ENCODE measurements around the gene IER3. TPM values are rescaled to one million over a fixed set of nuclear protein-coding genes. Genes with fewer than 3 reads are reported as not detected.
A peak's percentile ranks its signal among the peaks of the same experiment; 100 is the strongest.

The IER3 gene
- total and polyA plus RNA-seq, 2 of the 13 experiments (the other 11 are each of a cell fraction or from before 2014, with no cell fraction given) = 51.1 to 131 TPM

- TF ChIP-seq NFAT5 (CRISPR knock-in tag; IDR thresholded peaks at IDR 0.05) = no peak
- no peak for TF ChIP-seq SP4 (CRISPR knock-in tag; IDR thresholded peaks at IDR 0.05)
- TF ChIP-seq ZNF317 (CRISPR knock-in tag; IDR thresholded peaks at IDR 0.05) = no peak
- no peak for TF ChIP-seq ZNF205 (CRISPR knock-in tag; IDR thresholded peaks at IDR 0.05)
- no peak for TF ChIP-seq CAMTA2 (CRISPR knock-in tag; IDR thresholded peaks at IDR 0.05; ENCODE audit: borderline replicate concordance)
- peak; percentile 16; the same call in 1 of the 2 replicates for TF ChIP-seq SAFB2 (CRISPR knock-in tag; IDR thresholded peaks at IDR 0.05; ENCODE audit: borderline replicate concordance, low read depth)
- no peak for TF ChIP-seq ARID2 (CRISPR knock-in tag; IDR thresholded peaks at IDR 0.05; ENCODE audit: borderline replicate concordance)
- no peak for TF ChIP-seq GTF3A (CRISPR knock-in tag; conservative IDR thresholded peaks at IDR 0.05)
- TF ChIP-seq ZNF737 (CRISPR knock-in tag; IDR thresholded peaks at IDR 0.05; ENCODE audit: borderline replicate concordance) = no peak
- no peak; the same call in 1 of the 2 replicates for TF ChIP-seq ZNF777 (CRISPR knock-in tag; IDR thresholded peaks at IDR 0.05)
- TF ChIP-seq ZNF30 (CRISPR knock-in tag; IDR thresholded peaks at IDR 0.05) = no peak
- TF ChIP-seq ZNF644 (CRISPR knock-in tag; IDR thresholded peaks at IDR 0.05; ENCODE audit: low read depth) = 0 out of 2 replicates have a peak, but pooled peaks have one; percentile 61
- no peak for TF ChIP-seq CEBPZ (IDR thresholded peaks at IDR 0.05; ENCODE audit: low read length)
- no peak for TF ChIP-seq SKI (IDR thresholded peaks at IDR 0.05; ENCODE audit: partially characterized antibody)
- TF ChIP-seq ZFP82 (CRISPR knock-in tag; IDR thresholded peaks at IDR 0.05; ENCODE audit: borderline replicate concordance) = 0 out of 2 replicates have a peak, but pooled peaks have one; percentile 72
- TF ChIP-seq, protein P1, sequence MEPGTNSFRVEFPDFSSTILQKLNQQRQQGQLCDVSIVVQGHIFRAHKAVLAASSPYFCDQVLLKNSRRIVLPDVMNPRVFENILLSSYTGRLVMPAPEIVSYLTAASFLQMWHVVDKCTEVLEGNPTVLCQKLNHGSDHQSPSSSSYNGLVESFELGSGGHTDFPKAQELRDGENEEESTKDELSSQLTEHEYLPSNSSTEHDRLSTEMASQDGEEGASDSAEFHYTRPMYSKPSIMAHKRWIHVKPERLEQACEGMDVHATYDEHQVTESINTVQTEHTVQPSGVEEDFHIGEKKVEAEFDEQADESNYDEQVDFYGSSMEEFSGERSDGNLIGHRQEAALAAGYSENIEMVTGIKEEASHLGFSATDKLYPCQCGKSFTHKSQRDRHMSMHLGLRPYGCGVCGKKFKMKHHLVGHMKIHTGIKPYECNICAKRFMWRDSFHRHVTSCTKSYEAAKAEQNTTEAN (CRISPR knock-in tag; conservative IDR thresholded peaks at IDR 0.05) = no peak
- peak; percentile 57; the same call in 1 of the 2 replicates for TF ChIP-seq HOXD1 (CRISPR knock-in tag; IDR thresholded peaks at IDR 0.05)
- TF ChIP-seq KDM6A (CRISPR knock-in tag; IDR thresholded peaks at IDR 0.05; ENCODE audit: low read depth) = no peak
- TF ChIP-seq CHD4 (IDR thresholded peaks at IDR 0.05; ENCODE audit: borderline replicate concordance, low read length) = 0 out of 2 replicates have a peak, but pooled peaks have one; percentile 79
- TF ChIP-seq ZSCAN9 (CRISPR knock-in tag; IDR thresholded peaks at IDR 0.05; ENCODE audit: borderline replicate concordance) = no peak
- 0 out of 2 replicates have a peak, but pooled peaks have one; percentile 53 for TF ChIP-seq SIX4 (CRISPR knock-in tag; IDR thresholded peaks at IDR 0.05)
- TF ChIP-seq ZNF3 (CRISPR knock-in tag; IDR thresholded peaks at IDR 0.05) = no peak
- TF ChIP-seq TRIM24 (CRISPR knock-in tag; IDR thresholded peaks at IDR 0.05) = 0 out of 2 replicates have a peak, but pooled peaks have one; percentile 58
Observed at GRCh38 chr6:30763155-30763617, 18.8 kb upstream of the IER3 start (continued).
